Panc1 (cell line): ENCODE measurements around the gene BMP2K. TPM values are rescaled to one million over a fixed set of nuclear protein-coding genes. Genes with fewer than 3 reads are reported as not detected.

Source experiments
- ATAC-seq: fragments of 200-7000 bp; cut with Tn5 transposase; 2 replicates; pipeline ENCODE4 v1.9.1; 2020; ENCODE audit warnings: mild to moderate bottlenecking, moderate library complexity
- BruUV-seq: library from RNA; stranded (reverse); fragments of 400-500 nt; replicated peaks from 2 replicates; lab custom pipeline; 2021; lab: Mats Ljungman, UMichigan
- CTCF ChIA-PET: fragments of 300-600 bp; sonication (Branson Sonifier 250); formaldehyde crosslinking; loops from one replicate; lab custom pipeline; 2022; ENCODE audit warnings: antibody characterized with exemption; lab: Charles Lee
- POLR2A ChIA-PET: fragments of 300-600 bp; sonication (Branson Sonifier 250); formaldehyde crosslinking; loops from one replicate; lab custom pipeline; 2022; ENCODE audit warnings: antibody characterized with exemption; lab: Charles Lee
- DNase-seq: peaks from one replicate; pipeline ENCODE4 v3.0.0-alpha.2; 2010; ENCODE audit warnings: low read depth, low spot score
- H3K27ac ChIP-seq: 2 replicates; pipeline ENCODE4 v1.5.1; 2011; ENCODE audit warnings: mild to moderate bottlenecking, low read length, inconsistent platforms
- H3K27me3 ChIP-seq: fragments of 200-500 bp; sonication (Bioruptor generic); 2 replicates; pipeline ENCODE4 v1.6.0; 2014; ENCODE audit warnings: low read length, inconsistent platforms; ENCODE audit not compliant: control insufficient read depth, insufficient read depth
- H3K36me3 ChIP-seq: fragments of 200-500 bp; sonication (Bioruptor generic); 2 replicates; pipeline ENCODE4 v1.5.1; 2014; ENCODE audit warnings: inconsistent platforms, mild to moderate bottlenecking, low read length, moderate library complexity; ENCODE audit not compliant: control insufficient read depth, insufficient read depth
- H3K4me1 ChIP-seq: 2 replicates; pipeline ENCODE4 v1.5.1; 2011; ENCODE audit warnings: inconsistent platforms, mild to moderate bottlenecking, low read length, moderate library complexity; ENCODE audit not compliant: control insufficient read depth, insufficient read depth
- H3K4me3 ChIP-seq, 2 experiments: 2 replicates each; pipeline ENCODE4 v1.5.1; 2011 to 2012; ENCODE audit warnings: low read depth in 2 of 2, low read length in 2 of 2, mild to moderate bottlenecking in 2 of 2, inconsistent platforms in 1 of 2, moderate library complexity in 1 of 2
- H3K9me3 ChIP-seq: fragments of 200-500 bp; sonication (Bioruptor generic); 2 replicates; pipeline ENCODE4 v1.5.1; 2014; ENCODE audit warnings: low read depth, mild to moderate bottlenecking, inconsistent platforms, low read length, moderate library complexity; ENCODE audit not compliant: control insufficient read depth, insufficient read depth
- POLR2AphosphoS5 ChIP-seq: IDR thresholded peaks from 2 replicates; pipeline ENCODE4 v1.6.1; 2012; ENCODE audit warnings: mild to moderate bottlenecking, low read depth, low read length, moderate library complexity
- SIN3A ChIP-seq: IDR thresholded peaks from 2 replicates; pipeline ENCODE4 v1.6.1; 2012; ENCODE audit warnings: low read depth, mild to moderate bottlenecking, low read length, moderate library complexity, borderline replicate concordance; ENCODE audit not compliant: insufficient read depth
- TCF7L2 ChIP-seq: IDR thresholded peaks from 2 replicates; pipeline ENCODE4 v1.6.1; 2011; ENCODE audit warnings: mild to moderate bottlenecking, low read depth, low read length, inconsistent platforms
- in situ Hi-C: cut with HindIII; loops from 2 replicates; pipeline ENCODE4 v1.10.0; 2016; ENCODE audit warnings: low sequenced_read_pairs, low pct_unique_long_range_greater_than_20kb
- intact Hi-C: fragments of 100-400 bp; cut with micrococcal nuclease; formaldehyde crosslinking; loops from one replicate; pipeline ENCODE4 v1.10.0; 2022; ENCODE audit not compliant: unreplicated experiment
- total RNA-seq: library from RNA; stranded (reverse); gene quantifications from one replicate; pipeline ENCODE4 v1.2.1, GENCODE V29; 2021; ENCODE audit not compliant: unreplicated experiment
- TF ChIP-seq, protein P1 (sequence below), 2 experiments: IDR thresholded peaks; 2 replicates each; pipeline ENCODE4 v1.6.1; 2011 to 2012; ENCODE audit warnings: low read depth in 2 of 2, control low read depth in 1 of 2, low read length in 1 of 2, mild to moderate bottlenecking in 1 of 2, moderate library complexity in 1 of 2; ENCODE audit not compliant: insufficient read depth in 1 of 2
- TF ChIP-seq, protein P2 (sequence below): fragments of 450-650 bp; IDR thresholded peaks from 2 replicates; pipeline ENCODE4 v1.5.1; 2017; ENCODE audit warnings: mild to moderate bottlenecking

BMP2K gene
- total RNA-seq, 1 experiment from 2014 or later: 23.3 TPM

GRCh38 chr4:78862314-78862737, 86.2 kb downstream of the BMP2K start:
- in situ Hi-C loops (no loop called here), intact Hi-C loops (no loop called here)
- no TSS peak for BruUV-seq
- Histone ChIP-seq H3K36me3 (0 out of 2 replicates have a peak, but pooled peaks cover 3% of the 10 kb centered on the region), H3K9me3 (no peaks in the 10 kb centered on the region), H3K4me3 (no peak overlapping the region), H3K4me1 (no peaks in the 10 kb centered on the region), H3K27ac (no peak overlapping the region), H3K27me3 (no peaks in the 10 kb centered on the region)
- DNase-seq (no peak), ATAC-seq (no peak)
- POLR2A ChIA-PET: no interaction called here
- TF ChIP-seq TCF7L2 (no peak), POLR2AphosphoS5 (no peak), SIN3A (no peak)
- TF ChIP-seq, protein P1, sequence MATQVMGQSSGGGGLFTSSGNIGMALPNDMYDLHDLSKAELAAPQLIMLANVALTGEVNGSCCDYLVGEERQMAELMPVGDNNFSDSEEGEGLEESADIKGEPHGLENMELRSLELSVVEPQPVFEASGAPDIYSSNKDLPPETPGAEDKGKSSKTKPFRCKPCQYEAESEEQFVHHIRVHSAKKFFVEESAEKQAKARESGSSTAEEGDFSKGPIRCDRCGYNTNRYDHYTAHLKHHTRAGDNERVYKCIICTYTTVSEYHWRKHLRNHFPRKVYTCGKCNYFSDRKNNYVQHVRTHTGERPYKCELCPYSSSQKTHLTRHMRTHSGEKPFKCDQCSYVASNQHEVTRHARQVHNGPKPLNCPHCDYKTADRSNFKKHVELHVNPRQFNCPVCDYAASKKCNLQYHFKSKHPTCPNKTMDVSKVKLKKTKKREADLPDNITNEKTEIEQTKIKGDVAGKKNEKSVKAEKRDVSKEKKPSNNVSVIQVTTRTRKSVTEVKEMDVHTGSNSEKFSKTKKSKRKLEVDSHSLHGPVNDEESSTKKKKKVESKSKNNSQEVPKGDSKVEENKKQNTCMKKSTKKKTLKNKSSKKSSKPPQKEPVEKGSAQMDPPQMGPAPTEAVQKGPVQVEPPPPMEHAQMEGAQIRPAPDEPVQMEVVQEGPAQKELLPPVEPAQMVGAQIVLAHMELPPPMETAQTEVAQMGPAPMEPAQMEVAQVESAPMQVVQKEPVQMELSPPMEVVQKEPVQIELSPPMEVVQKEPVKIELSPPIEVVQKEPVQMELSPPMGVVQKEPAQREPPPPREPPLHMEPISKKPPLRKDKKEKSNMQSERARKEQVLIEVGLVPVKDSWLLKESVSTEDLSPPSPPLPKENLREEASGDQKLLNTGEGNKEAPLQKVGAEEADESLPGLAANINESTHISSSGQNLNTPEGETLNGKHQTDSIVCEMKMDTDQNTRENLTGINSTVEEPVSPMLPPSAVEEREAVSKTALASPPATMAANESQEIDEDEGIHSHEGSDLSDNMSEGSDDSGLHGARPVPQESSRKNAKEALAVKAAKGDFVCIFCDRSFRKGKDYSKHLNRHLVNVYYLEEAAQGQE (IDR thresholded peaks at IDR 0.05; ENCODE audit: insufficient read depth in 1 of 2, low read depth in 2 of 2, low read length in 1 of 2): no peak
- TF ChIP-seq, protein P2, sequence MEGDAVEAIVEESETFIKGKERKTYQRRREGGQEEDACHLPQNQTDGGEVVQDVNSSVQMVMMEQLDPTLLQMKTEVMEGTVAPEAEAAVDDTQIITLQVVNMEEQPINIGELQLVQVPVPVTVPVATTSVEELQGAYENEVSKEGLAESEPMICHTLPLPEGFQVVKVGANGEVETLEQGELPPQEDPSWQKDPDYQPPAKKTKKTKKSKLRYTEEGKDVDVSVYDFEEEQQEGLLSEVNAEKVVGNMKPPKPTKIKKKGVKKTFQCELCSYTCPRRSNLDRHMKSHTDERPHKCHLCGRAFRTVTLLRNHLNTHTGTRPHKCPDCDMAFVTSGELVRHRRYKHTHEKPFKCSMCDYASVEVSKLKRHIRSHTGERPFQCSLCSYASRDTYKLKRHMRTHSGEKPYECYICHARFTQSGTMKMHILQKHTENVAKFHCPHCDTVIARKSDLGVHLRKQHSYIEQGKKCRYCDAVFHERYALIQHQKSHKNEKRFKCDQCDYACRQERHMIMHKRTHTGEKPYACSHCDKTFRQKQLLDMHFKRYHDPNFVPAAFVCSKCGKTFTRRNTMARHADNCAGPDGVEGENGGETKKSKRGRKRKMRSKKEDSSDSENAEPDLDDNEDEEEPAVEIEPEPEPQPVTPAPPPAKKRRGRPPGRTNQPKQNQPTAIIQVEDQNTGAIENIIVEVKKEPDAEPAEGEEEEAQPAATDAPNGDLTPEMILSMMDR: no peak
- CTCF ChIA-PET: no interaction called here

DNA sequence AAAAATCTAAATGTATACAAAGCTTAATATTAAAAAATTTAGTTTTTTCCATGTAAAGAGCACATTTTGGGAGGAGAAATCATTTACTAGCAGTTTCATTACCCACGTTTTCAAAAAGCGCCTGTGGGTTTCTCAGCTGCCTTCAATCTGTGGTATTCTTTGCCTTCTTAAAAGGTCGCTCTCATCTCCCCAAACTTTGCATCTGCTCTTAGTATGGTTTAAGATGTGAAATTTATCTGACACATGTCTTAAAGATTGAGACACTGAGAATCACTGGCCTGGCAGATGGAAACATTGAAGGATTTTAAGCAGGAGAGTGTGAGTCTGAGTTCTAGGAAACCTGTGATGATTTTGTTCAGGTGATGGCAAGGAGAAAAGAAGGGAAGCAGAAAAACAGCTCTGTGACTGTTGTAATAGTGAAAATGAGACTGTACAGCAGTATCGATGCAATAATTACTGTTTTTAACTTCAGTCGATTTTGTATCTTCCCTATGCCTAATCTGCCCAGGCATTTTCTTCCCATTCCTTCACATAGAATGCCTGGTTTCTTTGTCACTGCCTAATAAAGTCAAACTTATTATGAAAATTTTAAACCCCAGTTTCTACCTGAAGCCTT, 87.2 kb downstream of the BMP2K start:
- H3K4me3 ChIP-seq: no peak overlapping the region
- TF ChIP-seq POLR2AphosphoS5 (no peak), TCF7L2 (no peak), SIN3A (no peak)
- TF ChIP-seq, protein P2: no peak
- TF ChIP-seq, protein P1 (IDR thresholded peaks at IDR 0.05; ENCODE audit: insufficient read depth in 1 of 2, low read depth in 2 of 2, low read length in 1 of 2): no peak
- ATAC-seq (no peak), DNase-seq (no peak)
- H3K9me3 ChIP-seq: no peaks in the 10 kb centered on the region
- CTCF ChIA-PET: no interaction called here
- POLR2A ChIA-PET: no interaction called here
- intact Hi-C loops: no loop called here
- in situ Hi-C loops: no loop called here
- H3K27me3 ChIP-seq: no peaks in the 10 kb centered on the region
- no peak overlapping the region for H3K27ac ChIP-seq
- 0 out of 2 replicates have a peak, but pooled peaks cover 3% of the 10 kb centered on the region for H3K36me3 ChIP-seq
- H3K4me1 ChIP-seq: no peaks in the 10 kb centered on the region
- no TSS peak for BruUV-seq
